Stimulated activated CD4-positive, alpha-beta T cell treated with anti-CD3 and anti-CD28 coated beads, TNF-alpha, amount 100 ng/mL, for 1 hour (primary cell): ENCODE measurements around the gene PINK1.

Source experiments
- DNase-seq, 3 donors: peaks; one replicate each; pipeline ENCODE4 v3.0.0-alpha.2; 2020; ENCODE audit warnings: low read depth in 3 of 3, low spot score in 1 of 3

Gene PINK1

DNA sequence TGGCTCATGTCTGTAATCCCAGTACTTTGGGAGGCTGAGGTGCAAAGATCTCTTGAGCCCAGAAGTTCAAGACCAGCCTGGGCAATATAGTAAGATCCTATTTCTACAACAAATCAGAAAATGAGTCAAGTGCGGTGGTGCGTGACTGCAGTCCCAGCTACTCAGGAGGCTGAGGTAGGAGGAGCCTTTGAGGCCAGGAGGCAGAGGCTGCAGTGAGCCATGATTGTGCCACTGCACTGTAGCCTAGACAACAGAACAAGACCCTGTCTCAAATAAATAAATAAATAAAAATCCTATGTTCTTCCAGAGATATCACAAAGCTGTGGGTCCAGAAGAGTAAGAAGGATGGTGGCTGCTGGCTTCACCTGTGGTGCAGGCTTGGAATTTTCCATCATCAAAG lies 22.3 kb upstream of the PINK1 start:
- no peak for DNase-seq

DNA sequence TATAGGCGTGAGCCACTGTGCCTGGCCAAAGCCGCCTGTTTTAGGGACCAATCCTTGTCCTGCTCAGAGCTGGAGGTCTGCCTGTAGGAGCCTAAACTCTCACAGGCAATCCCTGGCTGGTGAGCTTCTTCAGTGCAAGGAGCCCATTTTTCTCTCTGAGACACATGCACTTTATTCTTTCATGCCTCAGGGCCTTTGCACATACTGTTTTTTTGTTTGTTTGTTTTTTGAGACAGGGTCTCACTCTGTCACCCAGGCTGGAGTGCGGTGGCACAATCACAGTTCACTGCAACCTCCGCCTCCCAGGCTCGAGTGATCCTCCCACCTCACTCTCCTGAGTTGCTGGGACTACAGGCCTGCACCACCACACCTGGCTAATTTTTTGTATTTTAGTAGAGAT lies 21.6 kb upstream of the PINK1 start:
- no peak for DNase-seq

GRCh38 chr1:20612221-20612746 lies 21.0 kb upstream of the PINK1 start:
- DNase-seq = no peak

DNA sequence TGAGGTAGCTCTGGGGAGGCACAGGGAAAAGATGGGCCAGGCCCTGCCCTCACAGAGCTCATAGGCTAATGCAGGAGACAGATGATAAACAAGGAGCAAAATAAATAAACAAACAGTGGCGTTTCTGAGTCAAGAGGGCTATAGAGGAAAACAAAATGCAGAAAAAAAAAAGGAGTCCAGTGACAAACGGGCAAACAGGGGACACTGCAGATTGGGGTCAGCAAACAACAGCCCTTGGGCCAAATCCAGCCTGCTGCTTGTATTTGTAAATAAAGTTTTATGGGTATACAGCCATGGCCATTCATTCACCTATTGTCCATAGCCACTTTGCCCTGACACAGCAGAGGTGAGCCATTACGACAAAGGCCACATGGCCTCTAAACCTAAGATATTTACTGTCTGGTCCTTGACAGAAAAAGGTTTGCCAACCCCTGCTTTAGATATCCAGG lies 19.1 kb upstream of the PINK1 start:
- DNase-seq = no peak

DNA sequence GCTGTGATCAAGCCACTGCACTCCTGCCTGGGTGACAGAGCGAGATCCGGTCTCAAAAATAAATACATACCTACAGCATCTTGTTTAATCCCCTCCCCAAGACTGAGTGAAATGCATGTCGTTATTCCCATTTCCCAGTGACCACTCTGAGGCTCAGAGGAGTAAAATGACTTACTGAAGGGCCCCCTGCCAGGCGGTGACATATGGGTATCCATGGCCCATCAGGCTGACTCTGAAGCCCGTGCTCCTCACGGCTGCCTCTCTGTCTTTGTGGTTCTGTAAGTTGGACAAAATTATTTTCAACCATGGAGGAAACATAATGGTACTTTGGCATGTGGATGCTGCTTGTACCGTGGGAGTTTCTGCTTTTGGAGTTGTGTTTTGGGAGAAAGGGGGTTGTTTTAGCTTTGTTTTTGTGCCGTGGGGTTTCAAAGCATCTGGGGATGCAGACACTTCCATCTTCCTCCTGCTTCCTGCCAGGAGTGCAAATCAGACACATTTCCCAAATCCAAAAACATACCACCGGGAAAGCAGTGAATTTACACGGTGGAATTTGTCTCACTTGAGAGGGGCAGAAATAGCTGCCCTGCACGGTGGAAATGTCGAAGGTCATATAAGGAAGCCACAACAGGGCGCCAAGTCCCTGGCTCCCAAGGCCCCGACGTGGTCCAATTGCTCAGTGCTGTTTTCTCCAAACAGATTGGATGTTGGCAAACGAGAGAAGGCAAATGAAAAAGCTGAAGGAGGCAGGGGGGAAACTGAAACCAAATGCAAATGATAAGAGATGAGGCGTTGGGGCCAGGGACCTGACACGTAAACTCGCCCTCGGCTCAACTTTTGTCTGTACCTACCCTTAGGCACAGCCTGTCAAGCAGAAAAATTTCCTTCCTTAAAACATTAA lies 17.1 kb upstream of the PINK1 start:
- DNase-seq = no peak

DNA sequence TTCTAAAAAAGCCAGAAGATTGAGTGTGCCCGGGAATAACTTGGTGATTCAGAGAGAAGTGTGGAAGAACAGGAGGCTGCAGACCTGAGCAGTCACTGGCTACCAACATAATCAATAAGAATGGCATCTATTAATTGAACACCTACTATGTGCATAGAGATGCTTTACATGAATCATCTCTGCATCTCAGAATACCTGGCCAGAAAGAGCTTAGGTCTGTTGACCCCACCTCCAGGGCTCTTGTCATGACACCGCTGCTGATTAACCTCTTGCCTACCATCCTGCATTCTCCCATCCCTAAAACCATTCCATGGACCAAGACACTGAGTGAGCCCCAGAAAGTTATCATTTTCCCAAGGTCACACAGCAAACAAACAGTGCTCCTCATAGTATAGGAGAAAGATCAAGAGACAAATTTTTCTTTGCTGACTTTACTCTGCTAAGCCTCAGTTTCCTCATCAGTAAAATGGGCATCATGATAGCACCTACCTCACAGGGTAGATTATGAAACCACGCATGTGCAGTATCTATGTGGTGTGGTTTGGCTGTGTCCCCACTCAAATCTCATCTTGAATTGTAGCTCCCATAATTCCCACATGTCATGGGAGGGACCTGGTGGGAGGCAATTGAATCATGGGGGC lies 16.3 kb upstream of the PINK1 start:
- no peak for DNase-seq

DNA sequence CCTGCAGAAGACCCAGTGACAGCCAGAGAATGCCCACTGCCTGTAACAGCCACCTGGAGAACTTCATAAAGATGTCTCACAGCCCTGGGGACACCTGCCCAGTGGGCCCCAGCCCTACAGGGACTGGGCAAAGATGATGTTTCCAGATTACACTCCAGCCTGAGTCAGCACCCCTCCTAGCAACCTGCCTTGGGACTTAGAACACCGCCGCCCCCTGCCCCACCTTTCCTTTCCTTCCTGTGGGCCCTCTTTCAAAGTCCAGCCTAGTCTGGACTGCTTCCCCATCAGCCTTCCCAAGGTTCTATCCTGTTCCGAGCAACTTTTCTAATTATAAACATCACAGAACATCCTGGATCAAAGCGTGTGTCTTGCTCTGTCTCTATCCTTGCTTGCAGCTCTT lies 14.7 kb upstream of the PINK1 start:
- DNase-seq = no peak

GRCh38 chr1:20619999-20620398 lies 13.3 kb upstream of the PINK1 start:
- no peak for DNase-seq

GRCh38 chr1:20621012-20621411 lies 12.2 kb upstream of the PINK1 start:
- no peak for DNase-seq

DNA sequence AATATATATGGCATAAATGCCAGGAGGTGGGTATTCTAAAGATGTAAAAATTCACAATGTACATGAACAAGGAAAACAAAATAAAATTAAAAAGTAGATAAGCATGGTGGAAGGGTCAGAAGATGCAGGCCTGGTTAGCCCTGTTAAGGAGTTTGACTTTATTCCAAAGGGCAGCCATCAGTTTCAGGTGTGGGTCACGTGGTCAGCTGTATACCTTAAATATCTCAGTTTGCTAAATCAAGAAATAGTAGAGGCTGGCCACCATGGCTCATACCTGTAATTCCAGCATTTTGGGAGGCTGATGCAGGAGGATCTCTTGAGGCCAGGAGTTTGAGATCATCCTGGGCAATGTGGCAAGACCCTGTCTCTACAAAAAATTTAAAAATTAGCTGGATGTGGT lies 8.5 kb upstream of the PINK1 start:
- no peak for DNase-seq

DNA sequence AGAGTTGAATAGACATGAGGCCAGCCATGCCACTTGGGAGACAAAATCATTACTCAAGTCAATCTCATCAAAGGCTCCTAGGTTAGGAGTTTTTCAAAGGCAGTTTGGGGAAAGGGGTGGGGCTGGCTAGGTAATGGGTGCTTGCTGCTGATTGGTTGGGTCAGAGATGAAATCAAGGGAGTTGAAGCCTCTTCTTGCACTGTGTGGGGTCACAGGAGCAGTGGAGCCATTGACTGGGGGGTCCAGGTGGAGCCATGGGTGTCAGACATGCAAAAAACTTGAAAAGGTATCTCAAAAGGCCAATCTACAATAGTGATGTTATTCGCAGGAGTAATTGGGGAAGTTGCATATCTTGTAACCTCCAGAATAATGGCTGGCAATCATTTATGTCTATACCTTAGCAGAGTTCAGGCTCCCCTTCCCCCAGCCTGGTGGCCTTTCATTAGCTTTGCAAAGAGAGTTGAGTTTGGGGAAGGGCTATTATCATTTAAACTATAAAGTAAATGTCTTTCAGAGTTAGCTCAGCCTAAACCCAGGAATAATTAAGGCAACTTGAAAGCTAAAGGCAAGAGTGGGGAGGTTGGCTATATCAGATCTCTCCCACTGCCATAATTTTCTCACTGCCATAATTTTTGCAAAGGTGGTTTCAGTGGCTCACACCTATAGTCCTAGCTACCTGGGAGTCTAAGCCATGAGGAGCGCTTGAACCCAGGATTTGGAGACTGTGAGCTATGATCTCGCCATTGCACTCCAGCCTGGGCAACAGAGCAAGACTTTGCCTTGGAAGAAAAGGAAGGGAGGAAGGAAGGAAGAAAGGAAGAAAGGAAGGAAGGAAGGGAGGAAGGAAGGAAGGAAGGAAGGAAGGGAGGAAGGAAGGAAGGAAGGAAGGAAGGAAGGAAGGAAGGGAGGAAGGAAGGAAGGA lies 7.8 kb upstream of the PINK1 start:
- DNase-seq = no peak

- DNase-seq = no peak
Observed at GRCh38 chr1:20626098-20626427, 7.2 kb upstream of the PINK1 start.

DNA sequence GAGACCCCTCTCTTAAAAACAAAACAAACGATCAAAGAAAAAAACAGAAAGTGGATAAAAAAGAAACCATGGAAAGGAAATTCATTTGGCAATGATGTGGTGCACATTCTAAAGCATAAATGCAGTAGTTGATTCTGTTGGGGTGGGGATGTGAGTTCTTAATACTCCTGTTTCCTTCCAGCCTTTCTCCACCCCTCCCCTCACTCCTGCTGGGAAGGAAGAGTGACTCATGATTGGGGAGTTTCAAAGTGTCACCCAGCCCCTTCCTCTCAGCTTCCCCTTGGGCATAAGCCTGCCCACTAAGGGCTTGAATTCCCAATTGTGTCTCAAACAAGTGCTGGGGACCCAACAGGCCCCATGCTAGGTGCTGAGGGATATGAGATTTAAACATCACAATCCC lies 6.7 kb upstream of the PINK1 start:
- DNase-seq = no peak

DNA sequence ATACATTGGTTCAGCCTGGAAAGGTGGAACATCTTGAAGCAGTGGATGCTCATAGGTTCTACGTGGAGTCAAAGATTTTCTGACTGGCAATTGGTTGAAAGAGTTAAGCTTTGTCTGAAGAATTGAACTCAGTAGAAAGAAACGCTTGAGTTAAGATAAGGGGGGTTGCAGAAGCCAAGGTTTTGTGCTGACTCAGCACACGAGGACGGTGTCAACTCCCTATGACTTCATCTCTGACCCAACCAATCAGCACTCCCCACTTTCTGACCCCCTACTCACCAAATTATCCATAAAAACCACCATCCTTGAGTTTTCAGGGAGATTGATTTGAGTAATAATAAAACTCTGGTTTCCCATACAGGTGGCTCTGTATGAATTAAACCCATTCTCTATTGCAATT lies 2.5 kb upstream of the PINK1 start:
- DNase-seq = no peak

- no peak for DNase-seq
Observed at GRCh38 chr1:20632386-20632785, 872 bp upstream of the PINK1 start.

DNA sequence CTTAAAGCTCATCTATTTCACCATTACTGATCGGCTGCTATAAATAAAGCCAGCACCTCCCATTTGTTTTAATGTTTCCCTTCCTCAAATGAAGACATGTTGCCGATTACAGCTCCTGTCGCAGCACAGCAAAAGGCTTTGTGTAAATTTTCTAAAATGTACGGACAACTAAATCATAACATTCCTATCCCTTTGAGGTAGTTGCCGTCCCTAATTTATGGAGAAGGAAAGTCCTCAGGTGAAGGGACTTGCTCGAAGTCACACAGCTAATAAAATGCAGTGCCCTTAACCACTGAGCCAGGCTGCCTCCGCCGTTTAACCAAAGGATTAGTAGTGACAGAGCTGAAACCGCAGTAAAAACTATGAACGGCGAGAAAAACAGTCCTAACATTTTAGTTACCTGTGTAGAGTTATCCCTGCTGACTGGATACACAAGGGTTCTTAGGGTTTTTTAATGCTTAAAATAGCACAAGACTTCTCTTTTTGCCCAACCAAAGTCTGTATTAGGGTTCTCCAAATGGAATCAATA lies 871 bp downstream of the PINK1 start:
- DNase-seq = no peak

GRCh38 chr1:20634594-20635084 lies 1.4 kb downstream of the PINK1 start:
- no peak for DNase-seq

DNA sequence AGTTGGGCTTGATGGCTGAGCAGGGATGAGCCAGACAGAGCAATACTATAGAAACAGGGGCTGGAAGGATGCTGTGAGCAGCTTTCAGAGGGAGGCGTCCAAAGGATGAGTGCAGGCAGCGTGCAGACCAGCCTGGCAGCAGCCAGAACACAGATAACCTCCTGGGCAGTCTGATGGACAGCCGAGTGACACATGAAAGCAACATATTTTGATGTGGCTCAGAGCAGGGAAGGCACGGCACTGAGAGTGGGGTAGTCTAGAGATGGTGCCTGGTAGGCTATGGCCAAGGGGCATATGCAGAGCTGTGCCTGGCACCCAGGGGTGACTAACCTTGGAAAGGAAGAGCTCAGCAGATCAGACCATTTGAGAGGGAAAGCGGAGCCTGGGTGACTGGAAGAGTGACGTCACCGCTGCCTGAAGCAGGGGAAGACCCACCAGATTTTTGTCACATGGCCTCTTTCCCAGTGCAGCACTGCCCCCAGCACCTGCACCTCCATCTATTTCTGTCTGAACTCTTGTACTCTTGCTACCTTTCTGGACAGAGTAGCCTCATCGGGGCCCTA lies 3.6 kb downstream of the PINK1 start:
- no peak for DNase-seq

GRCh38 chr1:20640183-20640597 lies 6.9 kb downstream of the PINK1 start:
- DNase-seq = no peak

DNA sequence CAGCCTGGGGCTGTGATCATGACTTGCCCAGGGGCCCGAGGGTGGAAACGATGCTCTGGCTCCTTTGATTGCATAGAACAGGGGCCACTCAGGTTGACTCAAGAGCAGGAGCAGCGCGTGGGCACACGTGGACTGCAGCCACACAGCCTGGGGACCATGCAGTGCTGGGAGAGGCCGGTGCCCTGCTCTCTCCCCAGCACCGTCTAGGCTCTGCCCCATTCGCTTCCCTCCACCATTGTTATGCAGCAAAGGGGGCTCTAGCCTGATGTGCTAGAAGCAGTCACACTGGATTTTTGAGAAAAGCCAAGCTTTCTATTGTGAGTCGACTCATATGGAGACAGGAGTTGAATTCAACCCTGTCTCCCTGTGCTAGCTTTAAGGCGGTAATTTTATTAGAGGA lies 8.7 kb downstream of the PINK1 start:
- no peak for DNase-seq

- no peak for DNase-seq
Observed at GRCh38 chr1:20643080-20643479, 9.8 kb downstream of the PINK1 start.
